Spleen (tissue), 11 donors: Measurements from ENCODE around the gene ALKBH4. TPM values are rescaled to one million over a fixed set of nuclear protein-coding genes. Genes with fewer than 3 reads are reported as not detected.

Experiments used
- DNase-seq: peaks from one replicate; pipeline ENCODE4 v3.0.0-alpha.2; 2020
- H3K27ac ChIP-seq, 8 donors: fragments of 200-600 bp; sonication (generic) in 7 of 8; 1 replicate in 4 of 8; 2 replicates in 4 of 8; pipeline versions ENCODE4 v1.5.0 to v1.8.0; 2016 to 2021; ENCODE audit warnings: inconsistent platforms in 4 of 8, mild to moderate bottlenecking in 4 of 8, moderate library complexity in 1 of 8
- H3K27me3 ChIP-seq, 7 donors: fragments of 200-600 bp; sonication (generic) in 6 of 7; replicated peaks in 1 of 7; 1 replicate in 4 of 7; 2 replicates in 3 of 7; pipeline versions ENCODE4 v1.5.0 to v1.8.0; 2016 to 2021; ENCODE audit warnings: inconsistent platforms in 3 of 7, mild to moderate bottlenecking in 1 of 7
- H3K36me3 ChIP-seq, 6 donors: fragments of 200-600 bp; sonication (generic) in 5 of 6; 1 replicate in 4 of 6; 2 replicates in 2 of 6; pipeline versions ENCODE4 v1.5.0 to v1.8.0; 2016 to 2021; ENCODE audit warnings: inconsistent platforms in 2 of 6
- H3K4me1 ChIP-seq, 6 donors: fragments of 200-600 bp; sonication (generic) in 5 of 6; 1 replicate in 3 of 6; 2 replicates in 3 of 6; pipeline versions ENCODE4 v1.5.0 to v1.8.0; 2016 to 2021; ENCODE audit warnings: inconsistent platforms in 3 of 6
- H3K4me3 ChIP-seq, 8 donors: fragments of 200-600 bp; sonication (generic) in 7 of 8; 1 replicate in 4 of 8; 2 replicates in 4 of 8; pipeline versions ENCODE4 v1.5.0 to v1.8.0; 2016 to 2021; ENCODE audit warnings: inconsistent platforms in 4 of 8, mild to moderate bottlenecking in 4 of 8, moderate library complexity in 2 of 8
- H3K9me3 ChIP-seq, 8 donors: fragments of 200-600 bp; sonication (generic) in 7 of 8; 1 replicate in 4 of 8; 2 replicates in 4 of 8; pipeline versions ENCODE4 v1.5.0 to v1.8.0; 2016 to 2021; ENCODE audit warnings: inconsistent platforms in 4 of 8
- CTCF ChIP-seq, 11 experiments: fragments of 200-600 bp in 7 of 11; fragments of 450-650 bp in 4 of 11; sonication (generic) in 4 of 11; IDR thresholded peaks in 8 of 11; conservative IDR thresholded peaks in 3 of 11; 1 replicate in 7 of 11; 2 replicates in 4 of 11; pipeline versions ENCODE4 v1.4.0 to v1.8.0; 2016 to 2021; ENCODE audit warnings: antibody characterized with exemption in 11 of 11, inconsistent platforms in 4 of 11, mild to moderate bottlenecking in 1 of 11
- POLR2A ChIP-seq, 3 donors: fragments of 450-650 bp; IDR thresholded peaks; one replicate each; pipeline ENCODE4 v1.5.1; 2017; ENCODE audit warnings: antibody characterized with exemption in 3 of 3, mild to moderate bottlenecking in 1 of 3
- POLR2AphosphoS5 ChIP-seq, 3 donors: sonication (generic); formaldehyde crosslinking; IDR thresholded peaks; one replicate each; pipeline ENCODE4 v1.5.1; 2017; ENCODE audit warnings: antibody characterized with exemption in 3 of 3
- WGBS, 5 donors: extraction: QIAGEN DNeasy Blood & Tissue Kit in 3 of 5; methylation state at CpG; one replicate each; pipeline versions ENCODE4 v1.1.5 to v1.1.7; 2013 to 2018; 5-methylcytosine and 5-hydroxymethylcytosine counted together
- intact Hi-C: fragments of 100-400 bp; cut with DNase I; formaldehyde crosslinking; loops from one replicate; pipeline ENCODE4 v1.15.0; 2023; ENCODE audit warnings: low total_unique reads
- polyA plus RNA-seq, 3 donors: library from polyadenylated mRNA; stranded (reverse); fragments of 200-250 nt; gene quantifications; one replicate each; pipeline ENCODE4 v1.2.1, GENCODE V29; 2013
- total RNA-seq, 7 donors: library from RNA; depleted of rRNA in 3 of 7; stranded (reverse); fragments of >200 nt in 3 of 7; fragmentation: NEBNext Ultra II Directional in 4 of 7; extraction: Animal tissue kit (Norgen Biotek cat#: 25700) in 4 of 7; gene quantifications; one replicate each; pipeline versions ENCODE4 v1.1.0 to v1.2.1, GENCODE V29; 2016 to 2021
- donor health status: healthy with polysubstance abuse.
- donor health status: DM: no; HTN: no; CAD: no; lungs with moderate emphysema.
- donor health status: DM: no; HTN: no; CAD: no.
- donor health status: Bipolar disorder and iron deficiency.
- donor health status: healthy.
- donor health status: DM: no; HTN: no; CAD: no.
- donor health status: DM: yes; HTN: yes; CAD: no.

ALKBH4 gene
- total and polyA plus RNA-seq, 10 donors, result 9.0 to 15.1 (median 10.6) TPM

- TF ChIP-seq POLR2AphosphoS5 (IDR thresholded peaks at IDR 0.05) (no peak), CTCF (IDR thresholded peaks at IDR 0.05 in 8 of 11, conservative IDR thresholded peaks at IDR 0.05 in 3 of 11) (no peak), POLR2A (IDR thresholded peaks at IDR 0.05) (no peak)
- H3K4me1 ChIP-seq, result peaks cover 30 to 96% (median 67%) of the 10 kb centered on the region in 6 donors
- H3K9me3 ChIP-seq, result no peaks in the 10 kb centered on the region
- intact Hi-C loops, result no loop called here
- peaks cover 0 to 55% (median 38%) of the 10 kb centered on the region in 6 donors for H3K36me3 ChIP-seq
- DNase-seq, result no peak
- 90 to 95% (median 95%) methylated on average over 10 of the region's 10 CpGs for WGBS, 5 donors
- peak overlapping the region in 3 of 8 donors; percentile 42 to 99 (median 98) for H3K27ac ChIP-seq
- no peaks in the 10 kb centered on the region for H3K27me3 ChIP-seq
- peak overlapping the region in 1 of 8 donors; percentile 31 for H3K4me3 ChIP-seq
Observed at GRCh38 chr7:102436118-102436517, 28.5 kb downstream of the ALKBH4 start.

- 10 to 23% (median 17%) methylated on average over 9 of the region's 9 CpGs for WGBS, 5 donors
Observed at GRCh38 chr7:102434039-102434486, 30.6 kb downstream of the ALKBH4 start.

GRCh38 chr7:102433219-102434038 lies 31.2 kb downstream of the ALKBH4 start, which contains the start of gene ORAI2:
Gene ORAI2, plus strand, starts transcription at chr7:102433575. Its CDS starts 5,382 bp downstream, at chr7:102438957.
- intact Hi-C loops, result no loop called here
- 0 to 1% (median 1%) methylated on average over 29 to 90 of the region's 90 CpGs for WGBS, 5 donors

More at GRCh38 chr7:102434039-102434486, 30.6 kb downstream of the ALKBH4 start:
- Histone ChIP-seq H3K27me3 (no peaks in the 10 kb centered on the region), H3K9me3 (no peaks in the 10 kb centered on the region), H3K4me1 (peaks cover 27 to 96% (median 64%) of the 10 kb centered on the region in 6 donors), H3K27ac (peak overlapping the region; percentile 82 to 99 (median 98)), H3K36me3 (peaks cover 0 to 35% (median 24%) of the 10 kb centered on the region in 6 donors), H3K4me3 (peak overlapping the region; percentile 87 to 98 (median 94))
- peak; percentile 89 for DNase-seq
- no peak for TF ChIP-seq POLR2AphosphoS5 (IDR thresholded peaks at IDR 0.05)
- no peak for TF ChIP-seq CTCF (IDR thresholded peaks at IDR 0.05 in 8 of 11, conservative IDR thresholded peaks at IDR 0.05 in 3 of 11)
- no peak for TF ChIP-seq POLR2A (IDR thresholded peaks at IDR 0.05)
- intact Hi-C loops, result no loop called here

More at GRCh38 chr7:102433219-102434038, 31.2 kb downstream of the ALKBH4 start, which contains the start of gene ORAI2:
- Histone ChIP-seq H3K27me3 (no peaks in the 10 kb centered on the region), H3K27ac (peak within 1 kb of the TSS; percentile 82 to 99 (median 98)), H3K36me3 (peaks cover 0 to 28% (median 18%) of the 10 kb centered on the region in 6 donors), H3K4me3 (peak within 1 kb of the TSS; percentile 87 to 98 (median 94)), H3K9me3 (no peaks in the 10 kb centered on the region), H3K4me1 (peaks cover 27 to 96% (median 69%) of the 10 kb centered on the region in 6 donors)
- TF ChIP-seq POLR2AphosphoS5 (IDR thresholded peaks at IDR 0.05) (peak; percentile 72 to 82 (median 76)), CTCF (IDR thresholded peaks at IDR 0.05 in 8 of 11, conservative IDR thresholded peaks at IDR 0.05 in 3 of 11) (no peak)
- DNase-seq, result peak; percentile 98
